Large intestine (tissue), 3 donors: ENCODE data around the gene RPS29. TPM values are rescaled to one million over a fixed set of nuclear protein-coding genes. Genes with fewer than 3 reads are reported as not detected.

Experiments used
- DNase-seq, 2 donors: peaks; one replicate each; pipeline versions ENCODE4 v3.0.0 to v3.0.0-alpha.2; 2013
- H3K27ac ChIP-seq: one replicate; pipeline ENCODE4 v1.5.1; 2013; ENCODE audit warnings: low read length
- H3K27me3 ChIP-seq: 2 replicates; pipeline ENCODE4 v1.6.1; 2013; ENCODE audit warnings: low read length; ENCODE audit not compliant: control insufficient read depth, insufficient read depth
- H3K36me3 ChIP-seq: 2 replicates; pipeline ENCODE4 v1.6.1; 2013; ENCODE audit warnings: low read length; ENCODE audit not compliant: control insufficient read depth, insufficient read depth
- H3K4me1 ChIP-seq: one replicate; pipeline ENCODE4 v1.6.1; 2013; ENCODE audit warnings: low read length; ENCODE audit not compliant: control insufficient read depth, insufficient read depth
- H3K4me3 ChIP-seq: one replicate; pipeline ENCODE4 v1.5.1; 2013; ENCODE audit warnings: low read length
- H3K9me3 ChIP-seq: one replicate; pipeline ENCODE4 v1.6.1; 2013; ENCODE audit warnings: mild to moderate bottlenecking, low read depth, low read length, moderate library complexity; ENCODE audit not compliant: control insufficient read depth
- WGBS: methylation state at CpG from one replicate; pipeline ENCODE4 v1.1.5; 2013; ENCODE audit warnings: low lambda C conversion rate; ENCODE audit not compliant: insufficient coverage; 5-methylcytosine and 5-hydroxymethylcytosine counted together
- polyA plus RNA-seq: library from polyadenylated mRNA; unstranded; fragments of 120-200 nt; gene quantifications from one replicate; pipeline ENCODE4 v1.2.1, GENCODE V29; 2013

The RPS29 gene
- polyA plus RNA-seq, 1 donor, result 4,019 TPM

DNA sequence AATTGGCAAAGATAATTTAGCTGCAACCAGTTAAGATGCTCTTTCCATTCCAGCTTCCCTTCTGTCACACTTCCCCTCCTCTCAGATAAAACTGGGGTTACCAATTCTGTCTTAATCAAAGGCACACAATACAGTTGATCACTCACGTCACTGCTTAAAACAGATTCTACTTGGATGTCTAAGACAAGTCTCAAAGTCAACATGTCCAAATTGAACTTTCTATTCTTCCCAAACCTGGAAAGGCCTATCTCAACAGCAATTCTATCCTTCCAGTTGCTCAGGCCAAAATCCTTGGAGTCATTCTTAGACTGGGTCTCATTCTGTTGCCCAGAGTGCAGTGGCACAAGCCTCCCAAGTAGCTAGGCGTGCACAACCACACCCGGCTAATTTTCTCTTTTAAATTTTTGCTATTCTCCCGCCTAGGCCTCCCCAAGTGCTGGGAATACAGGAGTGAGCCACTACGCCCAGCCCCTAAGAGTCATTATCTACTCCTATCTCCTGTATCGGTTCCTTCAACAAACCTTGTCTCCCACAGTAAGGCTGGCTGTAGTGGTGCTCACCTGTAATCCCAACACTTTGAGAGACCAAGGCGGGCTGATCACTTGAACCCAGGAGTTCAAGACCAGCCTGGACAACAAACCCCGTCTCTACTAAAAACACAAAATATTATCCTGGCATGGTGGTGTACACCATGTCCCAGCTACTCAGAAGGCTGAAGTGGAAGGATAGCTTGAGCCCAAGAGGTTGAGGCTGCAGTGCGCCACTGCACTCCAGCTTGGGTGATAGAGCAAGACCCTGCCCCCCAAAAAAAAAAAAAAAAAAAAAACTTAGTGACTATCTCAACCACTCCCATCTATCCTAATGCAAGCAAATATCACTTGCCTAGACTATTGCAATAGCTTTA lies 4.7 kb downstream of the RPS29 start:
- Histone ChIP-seq H3K4me1 (peaks cover 9% of the 10 kb centered on the region), H3K27me3 (no peaks in the 10 kb centered on the region), H3K27ac (no peak overlapping the region), H3K4me3 (no peak overlapping the region), H3K36me3 (peaks cover 42% of the 10 kb centered on the region), H3K9me3 (no peaks in the 10 kb centered on the region)
- DNase-seq, result no peak
- WGBS, result no CpG with 5 or more reads among the region's 9 CpGs

DNA sequence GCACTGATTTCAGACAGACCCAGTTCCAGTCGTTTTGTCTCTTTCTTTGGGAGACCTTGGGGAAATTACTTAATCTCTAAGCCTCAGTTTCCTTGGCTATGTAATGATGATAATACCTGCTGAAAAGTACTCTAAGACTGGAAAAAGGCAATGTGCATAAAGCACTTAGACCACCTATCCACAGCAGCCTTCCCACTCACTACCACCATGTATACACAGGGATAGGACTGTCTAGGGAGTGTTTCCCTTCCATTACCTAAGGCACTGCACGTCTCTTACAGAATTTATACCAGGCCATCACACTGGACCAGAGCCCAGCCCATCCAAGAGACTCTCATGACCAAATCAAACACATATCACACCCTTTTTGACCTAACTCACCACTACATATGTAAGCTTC lies 6.3 kb downstream of the RPS29 start:
- Histone ChIP-seq H3K4me1 (peaks cover 9% of the 10 kb centered on the region), H3K27ac (no peak overlapping the region), H3K36me3 (peaks cover 43% of the 10 kb centered on the region), H3K27me3 (no peaks in the 10 kb centered on the region), H3K4me3 (no peak overlapping the region), H3K9me3 (no peaks in the 10 kb centered on the region)
- WGBS, result no CpG with 5 or more reads among the region's 2 CpGs
- no peak for DNase-seq

DNA sequence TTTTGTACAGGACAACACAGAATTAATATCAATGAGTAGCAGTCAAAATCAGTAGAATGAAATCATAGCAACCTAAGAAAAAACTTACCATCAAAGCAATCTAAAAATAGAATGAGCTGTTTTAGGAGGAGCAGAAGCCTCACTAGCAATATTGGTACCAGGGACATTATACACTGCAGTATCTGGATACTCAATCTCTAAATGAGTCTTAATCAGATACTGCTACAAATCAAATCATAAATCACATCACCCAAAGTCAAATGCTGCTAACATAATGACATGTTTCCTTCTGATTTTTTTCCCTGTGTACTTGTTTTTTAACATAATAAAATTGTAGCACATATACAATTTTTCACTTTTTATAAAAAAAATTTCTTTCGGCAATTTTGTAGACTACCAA lies 8.0 kb downstream of the RPS29 start:
- no peak for DNase-seq
- no CpG with 5 or more reads among the region's 1 CpG for WGBS
- Histone ChIP-seq H3K4me3 (no peak overlapping the region), H3K36me3 (peaks cover 29% of the 10 kb centered on the region), H3K27ac (no peak overlapping the region), H3K27me3 (no peaks in the 10 kb centered on the region), H3K4me1 (no peaks in the 10 kb centered on the region), H3K9me3 (no peaks in the 10 kb centered on the region)

DNA sequence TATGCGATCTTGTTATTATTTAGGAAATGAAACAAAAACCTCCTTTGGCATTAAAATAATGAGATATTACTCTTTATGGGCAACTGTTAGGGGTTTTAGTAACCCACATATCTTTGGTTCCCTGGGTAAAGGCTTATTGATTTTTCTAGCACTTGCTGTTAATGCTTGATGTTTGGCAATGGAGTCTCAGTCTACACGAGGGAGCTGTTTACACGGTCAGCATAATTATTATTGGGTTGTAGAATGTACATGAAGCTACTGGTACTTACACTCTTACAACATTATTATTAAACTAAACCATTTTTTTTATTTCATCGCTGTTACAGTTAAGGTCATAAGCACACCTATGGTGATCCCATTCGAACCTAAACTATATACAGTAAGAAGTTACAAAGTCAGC lies 12.1 kb downstream of the RPS29 start:
- WGBS, result 100% methylated on average over 2 of the region's 5 CpGs
- Histone ChIP-seq H3K36me3 (peaks cover 13% of the 10 kb centered on the region), H3K4me1 (no peaks in the 10 kb centered on the region), H3K9me3 (no peaks in the 10 kb centered on the region), H3K27me3 (no peaks in the 10 kb centered on the region), H3K27ac (no peak overlapping the region), H3K4me3 (no peak overlapping the region)
- DNase-seq, result no peak

DNA sequence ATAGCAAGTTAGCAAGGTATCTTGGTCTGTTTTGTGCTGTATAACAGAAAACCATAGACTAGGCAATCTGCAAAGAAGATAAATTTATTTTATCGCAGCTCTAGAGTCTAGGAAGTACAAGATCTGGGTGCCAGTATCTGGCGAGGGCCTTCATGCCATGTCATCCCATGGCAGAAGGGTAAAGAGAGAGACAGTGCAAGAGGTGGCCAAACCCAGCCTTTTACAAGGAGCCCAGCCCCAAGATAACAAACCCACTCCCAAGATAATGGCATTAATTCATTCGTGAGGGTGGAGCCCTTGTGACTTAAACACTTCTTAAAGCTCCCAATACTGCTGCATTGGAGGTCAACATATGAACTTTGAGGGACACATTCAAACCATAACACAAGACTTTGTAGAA lies 16.9 kb downstream of the RPS29 start:
- H3K27me3 ChIP-seq, result no peaks in the 10 kb centered on the region
- H3K4me1 ChIP-seq, result no peaks in the 10 kb centered on the region
- no peak overlapping the region for H3K27ac ChIP-seq
- no peak for DNase-seq
- no peaks in the 10 kb centered on the region for H3K9me3 ChIP-seq
- no CpG with 5 or more reads among the region's 3 CpGs for WGBS
- H3K4me3 ChIP-seq, result no peak overlapping the region
- H3K36me3 ChIP-seq, result no peaks in the 10 kb centered on the region

DNA sequence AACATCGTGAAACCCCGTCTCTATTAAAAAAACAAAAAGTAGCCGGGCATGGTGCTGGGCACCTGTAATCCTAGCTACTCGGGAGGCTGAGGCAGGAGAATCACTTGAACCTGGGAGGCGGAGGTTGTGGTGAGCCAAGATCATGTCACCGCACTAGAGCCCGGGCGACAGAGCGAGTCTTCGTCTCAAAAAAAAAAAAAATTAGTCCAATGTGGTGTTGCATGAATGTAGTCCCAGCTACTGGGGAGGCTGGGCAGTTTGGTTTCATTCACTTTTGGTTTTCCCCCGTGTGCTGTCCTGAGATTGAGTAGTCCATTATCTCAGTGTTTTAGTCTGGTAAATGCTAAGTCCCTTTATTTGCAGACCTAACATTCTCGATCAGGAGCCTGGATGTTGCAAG lies 19.5 kb downstream of the RPS29 start:
- no CpG with 5 or more reads among the region's 12 CpGs for WGBS
- no peaks in the 10 kb centered on the region for H3K4me1 ChIP-seq
- H3K9me3 ChIP-seq, result no peaks in the 10 kb centered on the region
- no peak for DNase-seq
- H3K4me3 ChIP-seq, result no peak overlapping the region
- H3K27me3 ChIP-seq, result no peaks in the 10 kb centered on the region
- no peaks in the 10 kb centered on the region for H3K36me3 ChIP-seq
- H3K27ac ChIP-seq, result no peak overlapping the region

DNA sequence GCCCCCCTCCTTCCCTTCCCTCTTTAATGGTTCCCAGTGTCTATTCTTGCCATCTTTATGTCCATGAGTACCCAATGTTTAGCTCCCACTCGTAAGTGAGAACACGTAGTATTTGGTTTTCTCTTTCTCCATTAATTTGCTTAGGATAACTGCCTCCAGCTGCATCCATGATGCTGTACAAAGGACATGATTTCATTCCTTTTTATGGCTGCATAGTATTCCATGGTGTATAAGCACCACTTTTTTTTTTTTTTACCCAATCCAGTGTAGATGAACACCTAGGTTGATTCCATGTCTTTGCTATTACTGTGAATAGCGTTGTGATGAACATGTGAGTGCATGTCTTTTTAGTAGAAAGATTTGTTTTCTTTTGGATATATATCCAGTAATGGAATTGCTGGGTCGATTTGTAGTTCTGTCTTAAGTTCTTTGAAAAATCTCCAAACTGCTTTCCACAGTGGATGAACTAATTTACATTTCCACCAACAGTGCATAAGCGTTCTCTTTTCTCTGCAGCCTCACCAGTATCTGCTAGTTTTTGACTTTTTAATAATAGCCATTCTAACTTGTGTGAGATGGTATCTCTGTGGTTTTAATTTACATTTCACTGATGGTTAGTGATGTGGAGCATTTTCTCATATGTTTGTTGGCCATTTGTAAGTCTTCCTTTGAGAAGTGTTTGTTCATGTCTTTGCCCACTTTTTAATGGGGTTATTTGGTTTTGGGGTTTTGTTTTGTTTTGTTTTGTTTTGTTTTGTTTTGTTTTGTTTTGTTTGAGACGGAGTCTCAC lies 26.0 kb downstream of the RPS29 start:
- H3K27me3 ChIP-seq, result no peaks in the 10 kb centered on the region
- H3K4me1 ChIP-seq, result no peaks in the 10 kb centered on the region
- H3K27ac ChIP-seq, result no peak overlapping the region
- WGBS, result no CpG with 5 or more reads among the region's 6 CpGs
- H3K36me3 ChIP-seq, result no peaks in the 10 kb centered on the region
- H3K9me3 ChIP-seq, result no peaks in the 10 kb centered on the region
- no peak for DNase-seq
- no peak overlapping the region for H3K4me3 ChIP-seq

DNA sequence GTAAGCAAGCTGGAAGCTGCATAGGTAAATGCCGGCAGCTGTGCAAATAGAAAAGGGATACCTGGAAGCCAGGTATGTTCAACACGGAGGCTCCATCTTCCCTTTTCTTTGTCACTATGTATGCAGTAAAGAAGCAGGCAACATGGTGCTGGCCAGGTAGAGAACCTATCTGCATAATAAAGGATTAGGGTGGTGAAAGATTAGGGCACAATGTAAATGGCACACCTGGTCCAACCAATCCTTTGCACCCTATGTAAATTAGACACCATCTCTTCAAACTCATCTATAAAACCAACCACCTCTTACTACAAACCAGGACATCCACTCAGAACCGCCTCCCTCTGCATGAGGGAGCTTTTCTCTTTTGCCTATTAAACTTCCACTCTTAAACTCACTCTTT lies 32.3 kb downstream of the RPS29 start:
- no peaks in the 10 kb centered on the region for H3K27me3 ChIP-seq
- WGBS, result no CpG with 5 or more reads among the region's 3 CpGs
- no peak overlapping the region for H3K27ac ChIP-seq
- H3K36me3 ChIP-seq, result no peaks in the 10 kb centered on the region
- H3K9me3 ChIP-seq, result no peaks in the 10 kb centered on the region
- DNase-seq, result no peak
- H3K4me3 ChIP-seq, result no peak overlapping the region
- peaks cover 7% of the 10 kb centered on the region for H3K4me1 ChIP-seq

DNA sequence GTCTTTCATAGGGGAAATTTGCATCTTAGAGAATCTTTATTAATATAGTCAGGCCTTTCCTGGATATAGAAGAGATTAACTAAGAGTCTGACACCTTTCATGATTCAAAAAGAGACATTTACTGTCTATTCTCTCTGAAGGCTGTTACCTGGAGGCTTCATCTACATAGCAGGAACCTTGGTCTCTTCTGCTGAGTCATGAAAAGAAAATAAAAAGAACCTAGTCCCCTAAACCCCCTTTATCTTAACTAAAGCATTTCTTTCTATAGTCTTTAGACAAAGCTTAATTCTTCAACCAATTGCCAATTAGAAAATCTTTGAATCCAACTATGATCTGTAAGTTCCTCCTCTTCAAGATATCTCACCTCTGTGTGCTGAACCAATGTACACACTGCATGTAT lies 33.1 kb downstream of the RPS29 start:
- Histone ChIP-seq H3K27me3 (no peaks in the 10 kb centered on the region), H3K4me1 (peaks cover 7% of the 10 kb centered on the region), H3K27ac (no peak overlapping the region), H3K36me3 (no peaks in the 10 kb centered on the region), H3K4me3 (no peak overlapping the region), H3K9me3 (no peaks in the 10 kb centered on the region)
- no peak for DNase-seq

DNA sequence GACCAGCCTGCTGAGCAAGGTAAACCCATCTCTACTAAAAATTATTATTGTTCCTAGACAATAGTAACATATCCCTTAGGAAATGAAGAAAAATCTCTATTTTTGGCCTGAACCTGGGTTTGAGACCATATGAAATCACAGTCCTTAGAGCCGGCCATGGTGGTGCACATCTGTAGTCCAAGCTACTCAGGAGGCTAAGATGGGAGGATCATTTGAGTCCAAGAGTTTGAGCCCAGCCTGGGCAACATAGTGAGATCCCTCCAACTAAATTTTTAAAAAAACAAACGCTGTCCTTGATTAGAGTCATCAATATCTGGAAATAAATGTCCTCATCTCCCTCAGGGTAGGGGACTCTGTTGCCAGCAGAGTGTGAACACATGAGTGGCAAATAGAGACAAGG lies 34.6 kb downstream of the RPS29 start:
- Histone ChIP-seq H3K9me3 (no peaks in the 10 kb centered on the region), H3K27ac (no peak overlapping the region), H3K27me3 (no peaks in the 10 kb centered on the region), H3K4me3 (no peak overlapping the region), H3K36me3 (no peaks in the 10 kb centered on the region), H3K4me1 (peaks cover 7% of the 10 kb centered on the region)
- WGBS, result no CpG with 5 or more reads among the region's 2 CpGs
- no peak for DNase-seq
